Frontal cortex (tissue), 4 donors: ENCODE measurements around the gene NME2. TPM values are rescaled to one million over a fixed set of nuclear protein-coding genes. Genes with fewer than 3 reads are reported as not detected.
"Not testable (repeated sequence)": the region's sequence is repeated elsewhere in the genome, so short reads cannot be mapped to it uniquely, and the experiment has no call there.

Source experiments
- DNase-seq, 2 donors: peaks; one replicate each; pipeline ENCODE4 v3.0.0; 2012; ENCODE audit warnings: low spot score in 2 of 2
- FAIRE-seq: peaks from 2 replicates; lab custom pipeline; 2012; peaks lifted over from hg19 to GRCh38; lab: Jason Lieb, UNC
- total RNA-seq: library from RNA; depleted of rRNA; stranded (reverse); fragments of >200 nt; gene quantifications from one replicate; pipeline ENCODE4 v1.2.3, GENCODE V29; 2014
- donor health status: control.
- donor health status: control.
- donor health status: control.

The NME2 gene
- total RNA-seq, 1 donor from 2014 or later: 202 TPM

DNA sequence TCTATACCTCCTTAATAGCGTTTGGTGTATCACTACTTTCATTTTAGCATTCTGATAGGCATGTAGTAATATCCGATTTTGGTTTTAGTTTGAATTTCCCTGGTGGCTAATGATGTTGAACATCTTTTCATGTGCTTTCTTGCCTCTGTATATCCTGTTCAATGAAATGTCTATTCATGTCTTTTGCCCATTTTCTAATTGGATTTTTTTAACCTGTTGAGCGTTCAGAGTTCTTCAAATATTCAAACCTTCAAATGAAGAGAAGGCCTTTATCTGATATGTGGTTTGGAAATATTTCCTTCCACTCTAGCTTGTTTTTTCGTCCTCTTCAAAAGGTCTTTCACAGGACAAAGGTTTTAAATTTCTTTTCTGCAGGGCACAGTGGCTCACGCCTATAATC lies 15.3 kb upstream of the NME2 start:
- FAIRE-seq (no peak), DNase-seq (no peak)

DNA sequence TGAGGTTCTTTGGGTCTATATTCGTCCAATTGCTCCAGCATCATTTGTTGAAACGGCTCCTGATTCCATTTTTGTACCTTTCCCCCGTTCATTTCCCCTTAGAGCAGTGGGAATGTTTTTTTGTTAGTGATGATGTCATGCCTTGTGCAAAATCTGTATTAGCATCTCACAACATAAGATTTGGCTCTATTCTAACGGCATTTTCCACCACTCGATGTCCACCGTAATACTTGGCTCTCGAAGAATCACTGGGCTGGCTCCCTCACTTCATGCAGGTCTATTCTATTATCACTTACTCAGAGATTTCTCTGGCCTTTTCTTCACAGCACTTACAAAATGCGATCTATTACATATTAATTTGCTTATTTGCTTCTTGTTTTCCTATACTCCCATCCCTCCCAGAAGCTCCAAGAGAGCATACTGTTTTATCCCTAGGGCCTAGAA lies 13.4 kb upstream of the NME2 start:
- DNase-seq (peak in 1 of 2 donors; percentile 32), FAIRE-seq (no peak)

DNA sequence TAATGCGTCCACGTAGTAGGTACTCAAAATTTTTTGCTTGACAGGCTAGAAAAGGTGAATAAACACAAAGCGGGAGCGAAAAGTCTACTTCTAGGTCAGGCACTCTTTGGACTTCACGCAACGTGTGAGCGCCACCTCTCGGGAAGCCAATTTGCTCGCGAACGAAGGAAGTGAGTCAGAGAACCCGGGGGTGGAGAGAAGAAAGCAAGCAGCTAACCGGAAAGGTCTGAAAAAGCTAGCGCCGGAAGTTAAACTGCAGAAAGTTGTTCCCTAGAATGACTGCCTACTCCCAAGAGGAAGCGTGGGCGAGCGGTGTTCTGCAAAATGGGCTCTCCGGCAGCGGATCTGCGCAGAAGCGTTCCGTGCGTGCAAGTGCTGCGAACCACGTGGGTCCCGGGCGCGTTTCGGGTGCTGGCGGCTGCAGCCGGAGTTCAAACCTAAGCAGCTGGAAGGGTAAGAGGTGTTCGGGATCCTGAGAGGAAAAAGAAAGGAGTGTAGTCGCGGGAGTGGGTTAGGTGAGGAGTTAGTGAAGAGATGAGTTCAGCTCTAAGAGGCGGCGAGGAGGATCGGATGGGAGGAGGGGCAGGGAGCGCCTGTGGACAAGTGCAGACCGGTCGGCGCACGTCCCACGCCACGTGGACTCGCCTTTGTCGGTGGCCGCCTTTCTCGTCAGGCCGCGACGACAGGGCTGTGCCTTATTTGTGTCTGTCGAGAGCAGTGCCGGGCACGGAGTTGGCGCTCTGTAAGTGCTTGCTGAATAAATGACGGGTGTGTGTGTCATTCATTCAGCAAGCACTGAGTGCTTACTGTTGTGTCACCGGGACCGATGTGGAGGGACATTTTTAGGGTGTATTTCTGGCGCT lies 12.8 kb upstream of the NME2 start, which contains the start of gene NME1:
NME1 (plus strand) TSS at position 350 of the 863 bp plus-strand sequence. CDS start 2,096 bp downstream, outside the sequence.
- DNase-seq: peak; percentile 84 to 95
- peak; percentile 40 for FAIRE-seq

DNA sequence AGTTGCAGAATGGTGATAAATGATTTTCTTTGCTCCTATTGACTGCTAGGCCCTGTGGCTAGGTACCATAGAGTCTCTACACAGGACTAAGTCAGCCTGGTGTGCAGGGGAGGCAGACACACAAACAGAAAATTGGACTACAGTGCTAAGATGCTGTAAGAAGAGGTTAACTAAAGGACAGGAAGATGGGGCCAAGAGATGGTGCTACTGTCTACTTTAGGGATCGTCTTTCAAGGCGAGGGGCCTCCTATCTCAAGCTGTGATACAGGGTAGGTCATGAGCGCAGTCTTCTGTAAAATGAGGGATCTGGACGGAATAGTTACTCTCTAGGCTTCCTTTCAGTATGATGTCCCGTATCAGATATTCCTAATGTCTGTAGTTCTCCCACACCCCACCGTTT lies 12.0 kb upstream of the NME2 start:
- DNase-seq (no peak), FAIRE-seq (no peak)

DNA sequence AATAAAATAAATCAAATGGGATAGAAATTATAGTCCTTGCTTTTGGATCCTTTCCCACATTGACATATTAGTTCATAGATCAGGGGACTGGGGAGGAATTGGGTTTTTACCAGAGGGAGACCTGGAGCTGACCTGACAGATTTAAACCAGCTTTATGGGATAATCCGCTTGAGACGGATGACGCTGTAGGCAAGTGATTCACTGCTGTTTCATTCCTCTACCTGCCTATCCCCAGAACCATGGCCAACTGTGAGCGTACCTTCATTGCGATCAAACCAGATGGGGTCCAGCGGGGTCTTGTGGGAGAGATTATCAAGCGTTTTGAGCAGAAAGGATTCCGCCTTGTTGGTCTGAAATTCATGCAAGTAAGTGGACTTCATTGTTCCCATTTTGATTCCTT lies 10.8 kb upstream of the NME2 start:
- FAIRE-seq: no peak
- DNase-seq: no peak

DNA sequence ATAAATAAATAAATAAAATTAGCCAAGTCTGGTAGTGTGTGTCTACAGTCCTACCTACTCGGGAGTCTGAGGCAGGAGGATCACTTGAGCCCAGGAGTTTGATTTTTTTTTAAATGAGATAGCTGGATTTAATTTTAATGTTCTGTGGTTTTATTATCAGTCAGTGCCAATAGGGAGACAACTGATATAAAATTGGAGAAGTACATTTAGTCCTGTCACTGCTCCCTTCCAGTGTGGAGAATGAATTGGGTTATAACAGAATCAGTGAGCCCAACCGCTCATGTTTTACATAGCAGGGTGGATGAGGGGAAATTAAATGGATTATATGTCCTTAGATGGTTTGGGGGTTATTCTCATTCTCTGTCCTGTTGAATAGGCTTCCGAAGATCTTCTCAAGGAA lies 6.6 kb upstream of the NME2 start:
- FAIRE-seq (no peak), DNase-seq (no peak)

DNA sequence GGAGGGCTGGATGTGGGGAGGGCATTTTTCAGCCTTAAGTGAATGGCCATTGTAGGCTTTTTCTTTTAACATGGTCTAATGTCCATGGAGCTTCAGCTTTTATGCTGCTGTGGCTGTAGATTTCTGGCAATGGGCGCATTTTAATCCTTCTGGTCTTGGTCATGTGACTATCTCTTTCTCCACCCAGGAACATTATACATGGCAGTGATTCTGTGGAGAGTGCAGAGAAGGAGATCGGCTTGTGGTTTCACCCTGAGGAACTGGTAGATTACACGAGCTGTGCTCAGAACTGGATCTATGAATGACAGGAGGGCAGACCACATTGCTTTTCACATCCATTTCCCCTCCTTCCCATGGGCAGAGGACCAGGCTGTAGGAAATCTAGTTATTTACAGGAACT lies 4.7 kb upstream of the NME2 start:
- FAIRE-seq (no peak), DNase-seq (no peak)

DNA sequence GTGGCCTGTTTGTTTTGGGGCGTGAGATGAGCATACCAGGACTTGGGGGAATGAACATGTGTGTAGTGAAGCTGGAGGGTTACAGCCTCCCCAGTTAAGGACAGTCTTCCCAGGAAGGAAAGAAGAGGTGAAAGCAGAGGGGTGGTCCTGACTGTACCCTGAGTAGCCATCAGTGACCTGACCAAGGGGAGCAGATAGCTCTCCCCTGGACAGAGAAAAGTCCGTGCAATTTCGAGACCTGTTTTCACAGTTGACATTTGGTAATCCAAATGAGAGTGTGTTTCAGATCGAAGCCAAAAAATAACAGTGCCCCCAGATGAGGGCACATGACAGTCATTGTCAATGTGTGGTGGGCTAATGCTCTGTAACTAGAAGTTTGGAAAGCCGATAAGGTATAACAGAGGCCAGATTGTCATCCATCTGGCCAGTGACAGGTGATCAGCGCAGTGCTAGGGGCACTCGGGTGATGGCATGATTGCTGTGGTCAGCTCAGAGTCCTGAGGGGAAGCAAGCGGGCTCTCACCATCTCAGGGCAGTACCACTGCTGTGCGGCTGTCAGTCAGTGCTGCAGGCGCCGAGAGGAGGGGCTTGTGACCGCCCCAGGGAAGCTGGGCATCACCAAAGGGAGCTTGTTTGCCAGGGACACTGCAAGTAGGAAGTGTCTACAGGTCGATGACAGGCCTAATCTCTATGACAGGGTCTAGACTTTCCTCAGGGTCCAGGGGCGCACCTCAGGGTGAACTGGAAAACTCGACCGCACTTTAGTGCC lies 1.1 kb upstream of the NME2 start:
- DNase-seq: no peak
- FAIRE-seq: no peak

DNA sequence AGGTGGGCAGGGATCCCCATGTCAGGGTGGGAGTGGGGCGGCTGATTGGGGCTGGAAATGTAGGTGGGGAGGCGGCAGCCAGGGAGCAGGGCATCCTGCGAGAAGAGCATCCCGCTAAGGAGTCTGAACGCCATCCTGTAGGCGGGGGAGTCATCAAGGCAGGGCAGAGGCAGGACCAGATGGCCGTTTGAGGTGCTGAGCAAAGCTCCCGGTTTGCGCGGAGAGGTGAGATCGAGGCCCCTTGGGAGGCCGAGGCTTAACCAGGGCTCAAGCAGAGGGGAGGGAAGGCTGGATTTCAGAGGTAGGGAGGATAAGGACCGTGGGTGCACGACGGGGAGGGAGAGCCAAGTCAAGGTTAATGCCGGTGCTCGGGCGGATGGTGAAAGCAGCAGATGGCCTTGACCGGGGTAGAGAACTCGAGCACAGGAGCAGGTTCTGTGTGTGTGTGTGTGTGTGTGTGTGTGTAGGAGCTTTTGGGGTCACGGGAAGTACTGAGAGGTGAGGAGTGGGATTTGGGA lies 472 bp upstream of the NME2 start:
- no peak for FAIRE-seq
- peak in 1 of 2 donors; percentile 20 for DNase-seq

DNA sequence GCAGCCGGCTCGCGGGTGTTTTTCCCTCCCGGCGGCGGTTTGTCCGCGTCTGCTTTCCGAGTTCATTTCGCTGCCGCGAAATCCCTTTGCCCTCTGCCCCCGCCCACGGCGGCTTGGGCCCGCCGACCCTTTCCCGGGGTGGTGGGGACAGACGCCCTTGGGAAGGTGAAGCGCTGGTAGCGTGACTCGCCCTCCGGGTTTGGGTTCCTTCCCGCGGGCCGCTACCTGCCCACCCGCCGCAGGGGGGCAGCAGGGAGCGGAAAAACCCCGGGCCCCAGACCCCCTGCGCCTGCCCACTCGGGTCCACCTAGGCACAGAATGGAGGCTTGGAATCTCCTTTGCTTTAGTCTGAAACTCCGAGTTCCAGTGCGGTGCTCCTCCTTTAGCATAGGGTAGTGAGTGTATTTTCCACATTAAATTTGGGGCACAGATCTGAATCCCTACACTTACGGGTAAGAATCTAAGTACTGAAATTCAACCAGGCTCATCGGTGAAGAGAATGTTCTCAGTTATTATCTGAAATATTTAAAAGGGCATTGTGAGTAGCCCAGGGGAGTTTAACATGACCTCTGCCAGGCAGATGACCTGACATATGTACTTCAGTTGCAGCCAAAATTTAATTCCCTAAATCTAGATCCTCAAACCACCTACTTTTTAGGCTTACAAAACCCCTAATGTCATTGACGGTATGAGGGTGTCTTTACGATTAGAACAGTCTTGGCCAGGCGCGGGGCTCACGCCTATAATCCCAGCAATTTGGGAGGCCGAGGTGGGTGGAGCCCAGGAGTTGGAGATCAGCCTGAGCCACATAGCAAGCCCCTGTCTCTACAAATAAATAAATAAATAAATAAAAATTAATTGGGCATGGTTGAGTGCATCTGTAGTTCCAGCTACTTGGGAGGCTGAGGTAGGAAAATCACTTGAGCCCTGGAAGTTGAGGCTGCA lies 1.0 kb downstream of the NME2 start:
- DNase-seq (peak; percentile 65 to 71), FAIRE-seq (no peak)

DNA sequence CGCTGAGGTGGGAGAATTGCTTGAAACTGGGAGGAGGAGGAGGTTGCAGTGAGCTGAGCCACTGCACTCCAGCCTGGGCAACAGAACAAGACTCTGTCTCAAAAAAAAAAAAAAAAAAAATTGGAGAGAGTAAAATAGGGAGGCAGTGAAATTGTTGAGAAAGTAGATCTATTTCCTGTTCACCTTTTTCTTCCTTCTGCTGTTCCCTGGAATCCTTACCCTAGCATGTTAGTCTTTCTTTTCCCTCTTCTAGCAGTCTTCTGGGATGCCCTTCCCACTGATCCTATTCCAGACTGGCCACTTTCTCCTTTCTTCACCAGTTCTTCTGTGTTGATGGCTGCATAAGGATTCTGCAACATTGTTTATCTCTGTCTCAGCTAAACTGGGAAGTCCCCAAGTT lies 3.1 kb downstream of the NME2 start:
- FAIRE-seq (no peak), DNase-seq (no peak)

DNA sequence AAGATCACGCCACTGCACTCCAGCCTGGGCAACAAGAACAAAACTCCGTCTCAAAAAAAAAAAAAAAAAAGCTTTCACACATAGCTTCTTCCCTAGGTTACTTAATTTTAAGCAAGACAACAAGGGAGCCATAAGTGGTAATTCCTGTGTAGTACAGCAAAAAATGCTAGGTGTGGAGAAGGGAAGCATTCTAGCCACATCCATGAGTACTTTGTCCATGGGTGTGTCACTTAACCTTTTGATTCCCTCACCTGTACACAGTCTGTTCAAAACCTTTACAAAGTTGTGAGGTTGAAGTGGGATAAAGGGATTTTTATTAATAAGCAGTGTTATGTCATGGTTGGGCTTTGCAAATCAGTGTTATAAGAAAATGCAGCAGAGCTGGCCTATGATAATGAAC lies 4.5 kb downstream of the NME2 start:
- no peak for DNase-seq
- no peak for FAIRE-seq

DNA sequence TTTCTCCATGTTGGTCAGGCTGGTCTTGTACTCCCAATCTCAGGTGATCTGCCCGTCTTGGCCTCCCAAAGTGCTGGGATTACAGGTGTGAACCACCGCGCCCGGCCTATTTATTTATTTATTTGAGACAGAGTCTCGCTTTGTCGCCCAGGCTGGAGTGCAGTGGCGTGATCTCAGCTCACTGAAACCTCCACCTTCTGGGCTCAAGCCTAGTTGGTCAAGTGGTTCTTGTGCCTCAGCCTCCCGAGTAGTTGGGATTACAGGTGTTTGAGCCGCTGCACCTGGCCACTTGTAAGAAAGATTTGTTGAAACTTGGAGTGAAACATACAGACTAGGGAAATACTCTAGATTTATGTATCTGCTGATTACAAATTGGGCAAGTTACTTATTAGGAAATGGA lies 5.8 kb downstream of the NME2 start:
- not testable (repeated sequence) for DNase-seq, FAIRE-seq

DNA sequence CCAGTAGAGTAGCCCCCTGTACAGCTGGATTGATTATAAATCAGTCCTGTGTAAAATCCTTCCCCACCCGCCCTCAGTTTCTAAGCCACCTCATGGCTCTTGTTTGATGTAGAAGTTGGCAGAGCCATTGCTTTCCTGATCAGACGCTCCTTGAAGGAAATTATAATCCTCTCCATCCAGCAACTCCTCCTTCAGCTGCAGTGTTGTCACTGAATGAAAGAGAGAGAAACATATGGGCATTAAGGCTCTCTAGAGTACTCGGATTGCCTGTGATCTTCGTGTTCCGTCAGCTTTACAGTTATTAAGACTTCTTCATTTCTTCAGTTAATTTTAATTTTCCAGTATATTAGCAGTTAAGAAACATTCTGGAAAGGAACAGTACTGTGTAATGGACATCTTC lies 14.3 kb downstream of the NME2 start:
- DNase-seq (no peak), FAIRE-seq (no peak)

DNA sequence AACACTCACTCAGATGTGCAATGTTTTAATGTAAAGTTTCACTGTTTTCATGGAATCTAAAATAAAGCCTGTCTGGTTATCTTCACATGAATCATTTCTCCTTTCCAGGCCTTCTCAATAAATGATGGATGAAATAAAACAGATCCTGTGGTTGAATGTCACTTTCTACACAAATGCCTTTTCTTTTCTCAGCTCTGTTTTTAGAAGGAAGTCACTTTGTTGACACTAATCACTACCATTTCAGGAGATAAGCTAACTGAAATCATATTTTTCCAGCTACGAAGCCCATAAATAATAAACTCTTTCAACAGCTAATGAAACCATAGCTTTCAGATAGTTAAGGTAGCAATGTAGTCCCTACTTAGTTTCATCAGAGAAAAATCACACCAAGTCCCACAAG lies 17.9 kb downstream of the NME2 start:
- FAIRE-seq (no peak), DNase-seq (no peak)

DNA sequence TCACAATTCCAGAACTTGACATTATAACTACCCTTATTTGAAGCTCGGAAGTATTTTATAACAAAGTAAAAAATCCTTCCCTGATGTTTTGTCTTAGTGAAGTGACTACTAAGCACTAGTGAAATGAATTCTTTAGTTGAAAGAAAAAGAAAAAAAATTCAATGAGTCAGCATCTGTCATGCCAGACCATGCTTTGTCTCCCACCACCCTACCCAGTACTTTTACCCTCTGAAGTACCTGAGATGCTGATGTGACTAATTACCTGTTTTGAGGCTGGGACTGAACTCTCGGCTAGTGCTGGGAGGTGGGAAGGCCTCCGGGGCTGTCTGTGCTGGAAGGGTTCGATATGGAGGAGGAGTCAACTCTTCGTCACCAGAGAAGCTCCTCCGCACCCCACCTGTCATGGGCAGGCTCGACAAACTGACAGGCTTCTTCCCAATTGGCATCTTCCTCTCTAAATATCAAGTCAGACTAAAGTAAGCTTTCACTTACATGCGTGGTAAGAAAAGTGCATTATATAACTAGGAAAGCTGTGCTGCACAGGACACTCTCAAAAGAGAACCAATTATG lies 19.6 kb downstream of the NME2 start:
- DNase-seq (no peak), FAIRE-seq (no peak)

DNA sequence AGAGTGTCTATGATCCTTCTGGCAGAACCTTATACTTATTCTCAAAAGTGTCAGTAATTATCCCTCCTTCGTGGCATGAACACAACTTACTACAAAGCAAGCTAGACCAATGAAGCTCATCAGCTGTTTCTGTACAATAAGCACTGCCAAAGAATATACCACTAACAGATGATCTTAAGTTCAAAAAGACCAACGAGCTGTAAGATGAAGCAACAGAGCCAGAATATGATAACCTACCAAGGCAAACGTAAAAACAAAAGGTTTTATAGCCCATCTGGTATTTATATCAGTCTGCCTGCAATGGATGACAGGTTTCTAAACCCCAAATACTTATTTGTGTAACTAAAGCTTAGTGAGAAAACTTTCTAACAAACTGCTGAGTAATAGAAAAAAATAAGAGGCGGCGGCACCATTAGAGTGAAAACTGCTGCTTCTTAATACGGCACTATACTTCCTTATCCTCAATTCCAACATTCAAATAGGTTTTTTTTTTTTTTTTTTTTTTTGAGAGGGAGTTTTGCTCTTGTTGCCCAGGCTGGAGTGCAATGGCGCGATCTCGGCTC lies 22.1 kb downstream of the NME2 start:
- DNase-seq: no peak
- no peak for FAIRE-seq

DNA sequence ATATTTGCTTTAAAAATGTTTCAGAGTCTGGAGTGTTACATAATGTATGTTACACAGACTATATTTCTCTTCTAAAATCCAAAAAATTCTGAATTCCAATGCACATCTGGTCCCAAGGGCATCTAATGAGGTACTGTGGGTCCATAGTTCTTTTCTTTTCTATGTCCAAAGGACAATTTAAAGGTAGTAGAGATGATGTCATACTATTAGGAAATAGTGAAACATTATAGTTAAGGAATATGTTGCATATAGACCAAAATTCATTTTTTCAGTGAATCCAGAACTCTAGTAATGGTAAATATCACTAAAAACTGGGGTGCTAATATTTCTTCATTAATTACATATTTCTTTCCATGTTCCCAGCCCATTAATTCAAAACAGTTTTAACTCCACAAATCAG lies 23.0 kb downstream of the NME2 start:
- DNase-seq: no peak
- no peak for FAIRE-seq

DNA sequence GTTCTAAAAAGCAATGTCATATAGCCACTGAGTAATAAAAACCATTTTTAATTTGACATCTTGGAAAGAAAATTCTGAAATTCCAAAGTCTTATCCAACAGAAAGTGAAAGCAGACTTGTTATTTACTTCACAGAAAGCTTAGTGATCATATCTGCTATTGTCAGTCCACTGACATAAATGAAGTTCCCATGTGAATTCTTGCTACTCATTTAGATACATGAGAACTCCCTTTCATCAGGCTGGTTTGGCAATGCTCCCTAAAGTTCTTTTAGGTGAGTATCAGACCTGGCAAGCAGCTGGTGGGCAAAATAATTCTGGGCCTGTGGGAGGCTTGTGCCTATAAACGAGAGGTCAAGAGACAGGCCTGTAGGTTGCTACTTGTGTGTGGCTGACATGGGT lies 23.4 kb downstream of the NME2 start:
- DNase-seq: no peak
- no peak for FAIRE-seq
